Upper lobe of left lung (tissue), 4 donors: Measurements from ENCODE around the gene MZT2A.
"Not testable (repeated sequence)": the region's sequence is repeated elsewhere in the genome, so short reads cannot be mapped to it uniquely, and the experiment has no call there.

Source experiments
- CTCF ChIP-seq, 6 experiments: fragments of 450-650 bp in 4 of 6; fragments of 200-600 bp in 2 of 6; sonication (generic) in 2 of 6; IDR thresholded peaks; one replicate each; pipeline ENCODE4 v1.5.1; 2016 to 2019; ENCODE audit warnings: antibody characterized with exemption in 6 of 6
- EP300 ChIP-seq, 4 donors: sonication (generic); formaldehyde crosslinking; IDR thresholded peaks; one replicate each; pipeline ENCODE4 v1.5.1; 2017; ENCODE audit warnings: antibody characterized with exemption in 4 of 4, control low read depth in 2 of 4
- POLR2A ChIP-seq, 4 donors: fragments of 450-650 bp; IDR thresholded peaks; one replicate each; pipeline ENCODE4 v1.5.1; 2016 to 2017; ENCODE audit warnings: antibody characterized with exemption in 4 of 4, mild to moderate bottlenecking in 2 of 4
- POLR2AphosphoS5 ChIP-seq, 2 donors: sonication (generic); formaldehyde crosslinking; IDR thresholded peaks; one replicate each; pipeline ENCODE4 v1.5.1; 2017; ENCODE audit warnings: antibody characterized with exemption in 2 of 2

DNA sequence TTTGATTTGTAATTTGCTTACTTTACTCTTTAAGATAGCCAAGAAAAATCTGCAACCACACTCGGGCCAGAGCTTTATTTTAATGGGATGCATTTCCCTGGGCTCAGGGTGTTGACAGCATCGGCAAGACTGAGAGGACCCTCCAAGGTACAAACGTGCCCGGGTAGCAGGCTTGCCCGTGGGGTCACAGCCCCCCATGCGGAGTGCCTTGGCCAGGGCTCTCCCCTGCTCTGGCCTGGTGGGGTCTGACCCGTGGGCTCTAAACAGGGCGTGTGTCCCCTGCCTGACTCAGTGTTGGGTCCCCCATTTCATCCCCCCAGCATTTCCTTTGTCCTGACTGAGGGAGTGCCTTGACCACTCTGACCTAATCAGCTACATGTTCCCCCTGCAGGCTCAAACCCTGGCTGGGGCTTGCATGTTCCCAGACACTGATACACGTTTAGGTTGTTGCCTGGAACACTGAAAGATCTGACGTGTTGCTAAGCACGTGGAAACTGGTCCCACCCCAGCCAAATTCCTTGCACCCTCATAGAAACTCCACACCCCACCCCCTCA lies 7.2 kb downstream of the MZT2A start:
- TF ChIP-seq CTCF, POLR2A, POLR2AphosphoS5, EP300 (IDR thresholded peaks at IDR 0.05): not testable (repeated sequence)
